Measurements from ENCODE around the gene ANKRD18B.

- TF ChIP-seq CTCF (IDR thresholded peaks at IDR 0.05) (no peak), POLR2A (IDR thresholded peaks at IDR 0.05) (no peak)
Observed at GRCh38 chr9:33614001-33614687, 90.1 kb downstream of the ANKRD18B start.
